ENCODE data around the gene TAS2R39.
A peak's percentile ranks its signal among the peaks of the same experiment; 100 is the strongest.
"Not testable (repeated sequence)": the region's sequence is repeated elsewhere in the genome, so short reads cannot be mapped to it uniquely, and the experiment has no call there.

TAS2R39 gene

GRCh38 chr7:143183024-143183423 lies at the start of gene TAS2R39:
TAS2R39 (plus strand) TSS chr7:143183419; CDS start chr7:143183419, 0 bp downstream.
- no peak for DNase-seq (ENCODE audit: low spot score)

- no peak for DNase-seq (ENCODE audit: low spot score)
These were observed 36.1 kb upstream of the TAS2R39 start for GRCh38 chr7:143147070-143147469.

- no peak for DNase-seq (ENCODE audit: low spot score)
These were observed 35.2 kb upstream of the TAS2R39 start for GRCh38 chr7:143148050-143148449.

- no peak for DNase-seq (ENCODE audit: low spot score)
These were observed 34.6 kb upstream of the TAS2R39 start for GRCh38 chr7:143148651-143149050.

- not testable (repeated sequence) for DNase-seq (ENCODE audit: low spot score)
These were observed 32.5 kb upstream of the TAS2R39 start for GRCh38 chr7:143150696-143151095.

GRCh38 chr7:143158617-143159016 lies 24.6 kb upstream of the TAS2R39 start:
- not testable (repeated sequence) for DNase-seq (ENCODE audit: low spot score)

- DNase-seq (ENCODE audit: low spot score): no peak
These were observed 11.5 kb upstream of the TAS2R39 start for GRCh38 chr7:143171697-143172096.

- no peak for DNase-seq (ENCODE audit: low spot score)
These were observed 10.9 kb upstream of the TAS2R39 start for GRCh38 chr7:143172354-143172753.

GRCh38 chr7:143176128-143176527 lies 7.1 kb upstream of the TAS2R39 start:
- DNase-seq (ENCODE audit: low spot score): no peak

GRCh38 chr7:143177374-143178119 lies 5.7 kb upstream of the TAS2R39 start:
- no peak for DNase-seq (ENCODE audit: low spot score)

- DNase-seq (ENCODE audit: low spot score): not testable (repeated sequence)
These were observed 2.4 kb upstream of the TAS2R39 start for GRCh38 chr7:143180771-143181170.

- no peak for DNase-seq (ENCODE audit: low spot score)
These were observed 1.9 kb upstream of the TAS2R39 start for GRCh38 chr7:143181349-143181748.

GRCh38 chr7:143185551-143185950 lies 2.3 kb downstream of the TAS2R39 start:
- DNase-seq (ENCODE audit: low spot score): no peak

- no peak for DNase-seq (ENCODE audit: low spot score)
These were observed 5.8 kb downstream of the TAS2R39 start for GRCh38 chr7:143188994-143189393.

- no peak for DNase-seq (ENCODE audit: low spot score)
These were observed 10.7 kb downstream of the TAS2R39 start for GRCh38 chr7:143193880-143194279.

GRCh38 chr7:143199040-143199439 lies 15.8 kb downstream of the TAS2R39 start:
- DNase-seq (ENCODE audit: low spot score): no peak

- DNase-seq (ENCODE audit: low spot score): no peak
These were observed 18.9 kb downstream of the TAS2R39 start for GRCh38 chr7:143202161-143202560.

GRCh38 chr7:143203386-143203785 lies 20.2 kb downstream of the TAS2R39 start:
- DNase-seq (ENCODE audit: low spot score): no peak

GRCh38 chr7:143205560-143206293 lies 22.5 kb downstream of the TAS2R39 start:
- no peak for DNase-seq (ENCODE audit: low spot score)

- no peak for DNase-seq (ENCODE audit: low spot score)
These were observed 27.3 kb downstream of the TAS2R39 start for GRCh38 chr7:143210541-143210940.

- DNase-seq (ENCODE audit: low spot score): not testable (repeated sequence)
These were observed 30.3 kb downstream of the TAS2R39 start for GRCh38 chr7:143213478-143213877.

- peak; percentile 86 for DNase-seq (ENCODE audit: low spot score)
These were observed 31.8 kb downstream of the TAS2R39 start for GRCh38 chr7:143214789-143215679.
